A549 (cell line): ENCODE results near the gene ERH. TPM values are rescaled to one million over a fixed set of nuclear protein-coding genes. Genes with fewer than 3 reads are reported as not detected.

Experiments used
- ATAC-seq, 2 experiments: fragments of 200-7000 bp in 1 of 2; fragments of >200 bp in 1 of 2; cut with Nextera tagmentation in 1 of 2; cut with Tn5 transposase in 1 of 2; 3 replicates each; pipeline versions ENCODE4 v1.8.0 to v1.9.1; 2018 to 2020; ENCODE audit warnings: mild to moderate bottlenecking in 1 of 2, moderate library complexity in 1 of 2
- CTCF ChIA-PET: fragments of 300-600 bp; sonication (Branson Sonifier 250); formaldehyde crosslinking; extraction: SDS; loops from one replicate; lab custom pipeline; 2021; ENCODE audit warnings: antibody characterized with exemption, inconsistent platforms; lab: Yijun Ruan, JAX
- POLR2A ChIA-PET: fragments of 350-600 bp; formaldehyde crosslinking; extraction: SDS; loops from one replicate; lab custom pipeline; 2021; ENCODE audit warnings: antibody characterized with exemption, inconsistent platforms; lab: Yijun Ruan, JAX
- DNase-seq, 2 experiments: peaks; one replicate each; pipeline versions ENCODE4 v3.0.0 to v3.0.0-alpha.2; 2011 to 2016; ENCODE audit warnings: low read depth in 1 of 2, low spot score in 1 of 2
- FAIRE-seq: peaks from 2 replicates; lab custom pipeline; 2011; peaks lifted over from hg19 to GRCh38; lab: Jason Lieb, UNC
- H3K27ac ChIP-seq, 2 experiments: fragments of >200 bp; sonication (Bioruptor Twin); formaldehyde crosslinking; 3 replicates each; pipeline ENCODE4 v1.5.1; 2016 to 2017
- H3K4me1 ChIP-seq: fragments of >200 bp; sonication (Bioruptor Twin); formaldehyde crosslinking; 3 replicates; pipeline ENCODE4 v1.6.1; 2016
- H3K4me2 ChIP-seq: fragments of >200 bp; sonication (Bioruptor Twin); formaldehyde crosslinking; 3 replicates; pipeline ENCODE4 v1.6.1; 2016
- H3K4me3 ChIP-seq: fragments of >200 bp; sonication (Bioruptor Twin); formaldehyde crosslinking; 3 replicates; pipeline ENCODE4 v1.5.1; 2016
- H3K9me3 ChIP-seq: fragments of >200 bp; sonication (Bioruptor Twin); formaldehyde crosslinking; 3 replicates; pipeline ENCODE4 v1.6.1; 2016
- CBX2 ChIP-seq: fragments of 200-600 bp; sonication (generic); IDR thresholded peaks from 2 replicates; pipeline ENCODE4 v1.6.1; 2016; ENCODE audit warnings: low read depth, mild to moderate bottlenecking, borderline replicate concordance
- CHD2 ChIP-seq: fragments of 150-350 bp; IDR thresholded peaks from 2 replicates; pipeline ENCODE4 v1.6.1; 2014; ENCODE audit warnings: low read length; ENCODE audit not compliant: partially characterized antibody
- FOSB ChIP-seq: fragments of 250-450 bp; sonication (Bioruptor Pico); IDR thresholded peaks from 2 replicates; pipeline ENCODE4 v1.5.0; 2020; ENCODE audit warnings: mild to moderate bottlenecking, moderate library complexity
- GATA3 ChIP-seq: IDR thresholded peaks from 2 replicates; pipeline ENCODE4 v1.6.1; 2012; ENCODE audit warnings: borderline replicate concordance
- HEYL ChIP-seq: fragments of 250-450 bp; sonication (Bioruptor Pico); IDR thresholded peaks from 2 replicates; pipeline ENCODE4 v1.8.0; 2021; ENCODE audit warnings: mild to moderate bottlenecking, moderate library complexity
- JUN ChIP-seq, 2 experiments: fragments of >200 bp; sonication (Bioruptor Twin); formaldehyde crosslinking; IDR thresholded peaks; 2 replicates in 1 of 2; 3 replicates in 1 of 2; pipeline ENCODE4 v1.6.1; 2016 to 2017
- KDM1A ChIP-seq: fragments of 200-600 bp; sonication (generic); IDR thresholded peaks from 2 replicates; pipeline ENCODE4 v1.6.1; 2016; ENCODE audit warnings: low read depth, mild to moderate bottlenecking
- KDM5A ChIP-seq: fragments of 200-600 bp; sonication (generic); IDR thresholded peaks from 2 replicates; pipeline ENCODE4 v1.6.1; 2016; ENCODE audit warnings: antibody characterized with exemption, mild to moderate bottlenecking
- MYC ChIP-seq: IDR thresholded peaks from 2 replicates; pipeline ENCODE4 v1.6.1; 2012; ENCODE audit warnings: mild to moderate bottlenecking, inconsistent platforms, low read length, improper control_type of control experiment, borderline replicate concordance
- NPAS2 ChIP-seq: fragments of 250-450 bp; sonication (Bioruptor Pico); IDR thresholded peaks from 2 replicates; pipeline ENCODE4 v1.8.0; 2022; ENCODE audit warnings: mild to moderate bottlenecking, moderate library complexity, borderline replicate concordance
- NR3C1 ChIP-seq: fragments of >200 bp; sonication (Bioruptor Twin); formaldehyde crosslinking; IDR thresholded peaks from 3 replicates; pipeline ENCODE4 v1.6.1; 2017
- POLR2AphosphoS2 ChIP-seq: conservative IDR thresholded peaks from 2 replicates; pipeline ENCODE4 v1.6.1; 2012; ENCODE audit warnings: low read length, improper control_type of control experiment, inconsistent platforms
- RCOR1 ChIP-seq: fragments of 150-350 bp; IDR thresholded peaks from 2 replicates; pipeline ENCODE4 v1.6.1; 2014; ENCODE audit warnings: antibody characterized with exemption, low read length, low read depth
- RFX5 ChIP-seq: fragments of 450-650 bp; IDR thresholded peaks from 2 replicates; pipeline ENCODE4 v1.7.1; 2014; ENCODE audit warnings: antibody characterized with exemption, mild to moderate bottlenecking, moderate library complexity
- TFCP2L1 ChIP-seq: fragments of 250-450 bp; sonication (Bioruptor Pico); IDR thresholded peaks from 2 replicates; pipeline ENCODE4 v1.5.0; 2021; ENCODE audit warnings: mild to moderate bottlenecking
- TP53 ChIP-seq: fragments of 250-450 bp; sonication (Bioruptor Pico); IDR thresholded peaks from 2 replicates; pipeline ENCODE4 v1.5.0; 2021; ENCODE audit warnings: mild to moderate bottlenecking, moderate library complexity
- WGBS: methylation state at CpG from one replicate; pipeline ENCODE4 v1.1.6; 2017; ENCODE audit errors: missing lambda C conversion rate; 5-methylcytosine and 5-hydroxymethylcytosine counted together
- polyA plus RNA-seq, 4 experiments: library from polyadenylated mRNA; depleted of rRNA in 3 of 4; stranded (reverse); fragments of >200 nt; fragmentation: RNase III in 1 of 4; extraction: RNeasy Plus Mini Kit Qiagen cat#74134 plus additional on column Dnase treatment in 1 of 4; gene quantifications; 2 replicates in 3 of 4; 3 replicates in 1 of 4; pipeline ENCODE4 v1.2.3, GENCODE V29; 2011 to 2017
- TF ChIP-seq, protein P1 (sequence below): fragments of >200 bp; sonication (Bioruptor Twin); formaldehyde crosslinking; IDR thresholded peaks from 3 replicates; pipeline ENCODE4 v1.5.1; 2016
- TF ChIP-seq, protein P2 (sequence below): fragments of 450-650 bp; IDR thresholded peaks from 2 replicates; pipeline ENCODE4 v1.6.1; 2014; ENCODE audit warnings: antibody characterized with exemption
- TF ChIP-seq, protein P3 (sequence below): IDR thresholded peaks from 2 replicates; pipeline ENCODE4 v1.6.1; 2012
- TF ChIP-seq, protein P4 (sequence below): fragments of 200-600 bp; sonication (generic); IDR thresholded peaks from 2 replicates; pipeline ENCODE4 v1.6.1; 2016; ENCODE audit warnings: antibody characterized with exemption, mild to moderate bottlenecking, moderate library complexity
- TF ChIP-seq, protein P5 (sequence below): IDR thresholded peaks from 2 replicates; pipeline ENCODE4 v1.6.1; 2012; ENCODE audit warnings: low read depth, borderline replicate concordance
- TF ChIP-seq, protein P6 (sequence below): fragments of 250-450 bp; sonication (Bioruptor Pico); IDR thresholded peaks from 2 replicates; pipeline ENCODE4 v1.5.0; 2020; ENCODE audit warnings: low read depth, mild to moderate bottlenecking, moderate library complexity

The ERH gene
- polyA plus RNA-seq, 2 of the 4 experiments (the other 2 are of a cell fraction): 377 to 562 TPM

DNA sequence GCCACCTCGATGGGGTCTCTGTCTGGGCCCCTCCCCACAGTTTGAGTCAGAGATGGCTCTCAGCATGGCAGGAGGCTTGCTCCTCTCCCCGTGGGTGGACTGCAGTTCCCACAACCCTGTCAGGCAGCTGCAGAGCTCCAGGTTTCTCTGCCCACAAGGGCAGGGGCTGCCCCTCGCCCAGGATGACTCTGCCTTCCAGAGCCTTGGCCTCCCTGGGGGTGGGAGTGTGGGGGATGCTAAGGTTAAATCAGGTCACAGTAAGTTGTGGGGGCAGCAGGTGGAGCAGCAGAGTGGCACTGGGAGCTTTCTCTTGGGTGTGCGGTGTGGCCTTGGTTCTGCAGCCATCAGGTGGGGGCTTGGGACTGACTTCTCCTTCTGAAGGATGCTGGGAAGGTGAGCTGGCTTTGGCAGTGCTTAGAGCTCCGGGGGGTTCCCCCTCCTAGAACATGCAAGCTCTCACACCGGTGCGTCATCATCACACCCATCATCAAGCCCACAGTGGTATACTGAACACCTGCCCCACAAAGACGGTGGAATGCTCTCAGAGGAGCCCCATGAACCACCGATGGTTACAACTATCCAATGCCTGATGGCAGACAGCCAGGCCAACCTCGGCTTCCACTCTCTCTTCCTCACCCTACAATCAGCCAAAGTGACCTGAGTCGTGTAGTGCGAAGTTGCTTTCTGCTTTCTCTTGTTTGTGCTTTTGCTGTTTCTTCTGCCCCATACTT lies 39.7 kb downstream of the ERH start (continued):
- TF ChIP-seq, protein P1, sequence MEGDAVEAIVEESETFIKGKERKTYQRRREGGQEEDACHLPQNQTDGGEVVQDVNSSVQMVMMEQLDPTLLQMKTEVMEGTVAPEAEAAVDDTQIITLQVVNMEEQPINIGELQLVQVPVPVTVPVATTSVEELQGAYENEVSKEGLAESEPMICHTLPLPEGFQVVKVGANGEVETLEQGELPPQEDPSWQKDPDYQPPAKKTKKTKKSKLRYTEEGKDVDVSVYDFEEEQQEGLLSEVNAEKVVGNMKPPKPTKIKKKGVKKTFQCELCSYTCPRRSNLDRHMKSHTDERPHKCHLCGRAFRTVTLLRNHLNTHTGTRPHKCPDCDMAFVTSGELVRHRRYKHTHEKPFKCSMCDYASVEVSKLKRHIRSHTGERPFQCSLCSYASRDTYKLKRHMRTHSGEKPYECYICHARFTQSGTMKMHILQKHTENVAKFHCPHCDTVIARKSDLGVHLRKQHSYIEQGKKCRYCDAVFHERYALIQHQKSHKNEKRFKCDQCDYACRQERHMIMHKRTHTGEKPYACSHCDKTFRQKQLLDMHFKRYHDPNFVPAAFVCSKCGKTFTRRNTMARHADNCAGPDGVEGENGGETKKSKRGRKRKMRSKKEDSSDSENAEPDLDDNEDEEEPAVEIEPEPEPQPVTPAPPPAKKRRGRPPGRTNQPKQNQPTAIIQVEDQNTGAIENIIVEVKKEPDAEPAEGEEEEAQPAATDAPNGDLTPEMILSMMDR: no peak
- TF ChIP-seq, protein P2, sequence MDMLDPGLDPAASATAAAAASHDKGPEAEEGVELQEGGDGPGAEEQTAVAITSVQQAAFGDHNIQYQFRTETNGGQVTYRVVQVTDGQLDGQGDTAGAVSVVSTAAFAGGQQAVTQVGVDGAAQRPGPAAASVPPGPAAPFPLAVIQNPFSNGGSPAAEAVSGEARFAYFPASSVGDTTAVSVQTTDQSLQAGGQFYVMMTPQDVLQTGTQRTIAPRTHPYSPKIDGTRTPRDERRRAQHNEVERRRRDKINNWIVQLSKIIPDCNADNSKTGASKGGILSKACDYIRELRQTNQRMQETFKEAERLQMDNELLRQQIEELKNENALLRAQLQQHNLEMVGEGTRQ: no peak
- TF ChIP-seq POLR2AphosphoS2 (no peak), KDM1A (no peak)

DNA sequence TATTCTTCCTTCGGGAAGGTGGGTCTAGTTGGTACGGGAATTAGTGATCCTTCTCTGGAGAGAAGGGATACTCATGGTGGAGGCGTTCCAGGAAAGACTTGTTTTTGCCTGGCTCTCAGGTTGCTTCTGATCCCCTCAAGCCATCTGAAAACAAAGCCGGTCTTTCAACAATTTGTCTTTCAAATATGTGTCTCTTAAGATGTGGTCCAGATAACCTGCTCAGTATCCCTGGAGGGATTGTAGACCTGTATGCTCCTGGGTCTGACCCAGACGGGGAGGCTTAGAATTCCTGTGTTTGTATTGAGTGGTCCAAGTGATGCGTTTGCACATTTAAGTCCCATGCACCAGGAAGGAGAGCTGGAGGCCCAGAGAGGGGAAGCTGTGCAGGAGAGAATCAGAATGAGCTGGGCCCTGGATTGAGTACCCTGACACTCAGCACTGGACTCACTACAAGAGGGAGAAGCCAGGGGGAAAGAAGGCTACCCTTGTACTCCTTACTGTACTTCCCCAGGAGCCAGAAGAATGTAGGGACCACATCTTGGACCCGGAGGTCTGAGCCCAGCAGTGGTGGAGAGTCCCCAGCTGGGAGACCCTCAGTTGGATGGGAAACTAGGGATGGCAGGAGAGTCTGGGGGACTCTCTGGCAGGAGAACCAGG lies 40.4 kb downstream of the ERH start:
- no peaks in the 10 kb centered on the region for H3K9me3 ChIP-seq
- ChIA-PET POLR2A (no interaction called here), CTCF (interaction anchor here (1.1 to 4.8 kb wide), 3 partner anchors 11 to 115 kb away, joined by 3 to 35 read pairs (median 3); no protein-coding TSS in a partner anchor)
- ATAC-seq: no peak
- no peak overlapping the region for H3K27ac ChIP-seq
- 76% methylated on average over 7 of the region's 7 CpGs for WGBS
- TF ChIP-seq CHD2: no peak
- TF ChIP-seq TP53 (CRISPR knock-in tag): no peak
- TF ChIP-seq, protein P3, sequence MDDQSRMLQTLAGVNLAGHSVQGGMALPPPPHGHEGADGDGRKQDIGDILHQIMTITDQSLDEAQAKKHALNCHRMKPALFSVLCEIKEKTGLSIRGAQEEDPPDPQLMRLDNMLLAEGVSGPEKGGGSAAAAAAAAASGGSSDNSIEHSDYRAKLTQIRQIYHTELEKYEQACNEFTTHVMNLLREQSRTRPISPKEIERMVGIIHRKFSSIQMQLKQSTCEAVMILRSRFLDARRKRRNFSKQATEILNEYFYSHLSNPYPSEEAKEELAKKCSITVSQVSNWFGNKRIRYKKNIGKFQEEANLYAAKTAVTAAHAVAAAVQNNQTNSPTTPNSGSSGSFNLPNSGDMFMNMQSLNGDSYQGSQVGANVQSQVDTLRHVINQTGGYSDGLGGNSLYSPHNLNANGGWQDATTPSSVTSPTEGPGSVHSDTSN: no peak
- no peak for TF ChIP-seq CBX2
- TF ChIP-seq, protein P4, sequence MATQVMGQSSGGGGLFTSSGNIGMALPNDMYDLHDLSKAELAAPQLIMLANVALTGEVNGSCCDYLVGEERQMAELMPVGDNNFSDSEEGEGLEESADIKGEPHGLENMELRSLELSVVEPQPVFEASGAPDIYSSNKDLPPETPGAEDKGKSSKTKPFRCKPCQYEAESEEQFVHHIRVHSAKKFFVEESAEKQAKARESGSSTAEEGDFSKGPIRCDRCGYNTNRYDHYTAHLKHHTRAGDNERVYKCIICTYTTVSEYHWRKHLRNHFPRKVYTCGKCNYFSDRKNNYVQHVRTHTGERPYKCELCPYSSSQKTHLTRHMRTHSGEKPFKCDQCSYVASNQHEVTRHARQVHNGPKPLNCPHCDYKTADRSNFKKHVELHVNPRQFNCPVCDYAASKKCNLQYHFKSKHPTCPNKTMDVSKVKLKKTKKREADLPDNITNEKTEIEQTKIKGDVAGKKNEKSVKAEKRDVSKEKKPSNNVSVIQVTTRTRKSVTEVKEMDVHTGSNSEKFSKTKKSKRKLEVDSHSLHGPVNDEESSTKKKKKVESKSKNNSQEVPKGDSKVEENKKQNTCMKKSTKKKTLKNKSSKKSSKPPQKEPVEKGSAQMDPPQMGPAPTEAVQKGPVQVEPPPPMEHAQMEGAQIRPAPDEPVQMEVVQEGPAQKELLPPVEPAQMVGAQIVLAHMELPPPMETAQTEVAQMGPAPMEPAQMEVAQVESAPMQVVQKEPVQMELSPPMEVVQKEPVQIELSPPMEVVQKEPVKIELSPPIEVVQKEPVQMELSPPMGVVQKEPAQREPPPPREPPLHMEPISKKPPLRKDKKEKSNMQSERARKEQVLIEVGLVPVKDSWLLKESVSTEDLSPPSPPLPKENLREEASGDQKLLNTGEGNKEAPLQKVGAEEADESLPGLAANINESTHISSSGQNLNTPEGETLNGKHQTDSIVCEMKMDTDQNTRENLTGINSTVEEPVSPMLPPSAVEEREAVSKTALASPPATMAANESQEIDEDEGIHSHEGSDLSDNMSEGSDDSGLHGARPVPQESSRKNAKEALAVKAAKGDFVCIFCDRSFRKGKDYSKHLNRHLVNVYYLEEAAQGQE: no peak
- no peak for TF ChIP-seq NR3C1
- TF ChIP-seq KDM1A: no peak
- TF ChIP-seq NPAS2: no peak
- TF ChIP-seq, protein P5, sequence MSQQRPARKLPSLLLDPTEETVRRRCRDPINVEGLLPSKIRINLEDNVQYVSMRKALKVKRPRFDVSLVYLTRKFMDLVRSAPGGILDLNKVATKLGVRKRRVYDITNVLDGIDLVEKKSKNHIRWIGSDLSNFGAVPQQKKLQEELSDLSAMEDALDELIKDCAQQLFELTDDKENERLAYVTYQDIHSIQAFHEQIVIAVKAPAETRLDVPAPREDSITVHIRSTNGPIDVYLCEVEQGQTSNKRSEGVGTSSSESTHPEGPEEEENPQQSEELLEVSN: no peak
- TF ChIP-seq FOSB (CRISPR knock-in tag): no peak
- no peak for TF ChIP-seq RFX5
- TF ChIP-seq GATA3: no peak
- TF ChIP-seq HEYL (CRISPR knock-in tag): no peak
- TF ChIP-seq, protein P6, sequence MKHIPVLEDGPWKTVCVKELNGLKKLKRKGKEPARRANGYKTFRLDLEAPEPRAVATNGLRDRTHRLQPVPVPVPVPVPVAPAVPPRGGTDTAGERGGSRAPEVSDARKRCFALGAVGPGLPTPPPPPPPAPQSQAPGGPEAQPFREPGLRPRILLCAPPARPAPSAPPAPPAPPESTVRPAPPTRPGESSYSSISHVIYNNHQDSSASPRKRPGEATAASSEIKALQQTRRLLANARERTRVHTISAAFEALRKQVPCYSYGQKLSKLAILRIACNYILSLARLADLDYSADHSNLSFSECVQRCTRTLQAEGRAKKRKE: no peak
- TF ChIP-seq, protein P2: no peak
- no peak for TF ChIP-seq TFCP2L1 (CRISPR knock-in tag)
- TF ChIP-seq RCOR1: no peak
- no peak for TF ChIP-seq MYC
- TF ChIP-seq JUN (IDR thresholded peaks at IDR 0.05): no peak
- TF ChIP-seq KDM5A: no peak
- H3K4me1 ChIP-seq: peaks cover 7% of the 10 kb centered on the region; the same call in 1 of the 3 replicates
- no peak overlapping the region for H3K4me2 ChIP-seq
- H3K4me3 ChIP-seq: no peak overlapping the region
- no peak for FAIRE-seq
- no peak for DNase-seq
